Stimulated activated CD4-positive, alpha-beta T cell treated with anti-CD3 and anti-CD28 coated beads, Interleukin-4, amount 100 ng/mL, for 24 hours (primary cell): ENCODE data around the gene ROBO1.

Experiments
- DNase-seq: peaks from one replicate; pipeline ENCODE4 v3.0.0-alpha.2; 2020

The ROBO1 gene

GRCh38 chr3:79148786-79149185 lies 619.0 kb downstream of the ROBO1 start:
- no peak for DNase-seq

GRCh38 chr3:79146024-79146423 lies 621.8 kb downstream of the ROBO1 start:
- DNase-seq: no peak

GRCh38 chr3:79140708-79141107 lies 627.1 kb downstream of the ROBO1 start:
- no peak for DNase-seq

GRCh38 chr3:79139395-79140068 lies 628.3 kb downstream of the ROBO1 start:
- DNase-seq: no peak

GRCh38 chr3:79125313-79125984 lies 642.3 kb downstream of the ROBO1 start:
- no peak for DNase-seq

GRCh38 chr3:79115458-79115857 lies 652.3 kb downstream of the ROBO1 start:
- DNase-seq: no peak

- DNase-seq: no peak
Measured at GRCh38 chr3:79113876-79114275, 653.9 kb downstream of the ROBO1 start.

GRCh38 chr3:79111375-79112052 lies 656.3 kb downstream of the ROBO1 start:
- no peak for DNase-seq

GRCh38 chr3:79109754-79110153 lies 658.0 kb downstream of the ROBO1 start:
- no peak for DNase-seq

GRCh38 chr3:79103307-79103706 lies 664.5 kb downstream of the ROBO1 start:
- no peak for DNase-seq

- no peak for DNase-seq
Measured at GRCh38 chr3:79097964-79098660, 669.7 kb downstream of the ROBO1 start.

GRCh38 chr3:79094654-79095053 lies 673.1 kb downstream of the ROBO1 start:
- no peak for DNase-seq

GRCh38 chr3:79086514-79086913 lies 681.3 kb downstream of the ROBO1 start:
- DNase-seq: no peak

GRCh38 chr3:79085171-79085570 lies 682.6 kb downstream of the ROBO1 start:
- no peak for DNase-seq

GRCh38 chr3:79081335-79081734 lies 686.5 kb downstream of the ROBO1 start:
- DNase-seq: no peak

GRCh38 chr3:79074558-79074957 lies 693.2 kb downstream of the ROBO1 start:
- DNase-seq: no peak

GRCh38 chr3:79067734-79068133 lies 700.1 kb downstream of the ROBO1 start:
- no peak for DNase-seq

GRCh38 chr3:79066481-79066880 lies 701.3 kb downstream of the ROBO1 start:
- DNase-seq: no peak

GRCh38 chr3:79063624-79064023 lies 704.2 kb downstream of the ROBO1 start:
- DNase-seq: no peak

GRCh38 chr3:79057756-79058155 lies 710.0 kb downstream of the ROBO1 start:
- DNase-seq: no peak

GRCh38 chr3:79056498-79056897 lies 711.3 kb downstream of the ROBO1 start:
- DNase-seq: no peak

GRCh38 chr3:79052054-79052681 lies 715.6 kb downstream of the ROBO1 start:
- DNase-seq: no peak

GRCh38 chr3:79047581-79047980 lies 720.2 kb downstream of the ROBO1 start:
- DNase-seq: no peak
